Parathyroid adenoma (tissue), 2 donors: ENCODE measurements around the gene CAMKMT.

ENCODE experiments used
- H2AFZ ChIP-seq: fragments of 300-600 bp; sonication (generic); one replicate; pipeline ENCODE4 v1.7.0; 2017; ENCODE audit warnings: antibody characterized with exemption, mild to moderate bottlenecking
- H3K27ac ChIP-seq: fragments of 300-600 bp; sonication (generic); one replicate; pipeline ENCODE4 v1.7.0; 2017
- H3K27me3 ChIP-seq: fragments of 300-600 bp; sonication (generic); one replicate; pipeline ENCODE4 v1.7.0; 2017; ENCODE audit warnings: low read length; ENCODE audit not compliant: control insufficient read depth, insufficient read depth
- H3K36me3 ChIP-seq: fragments of 300-600 bp; sonication (generic); one replicate; pipeline ENCODE4 v1.7.0; 2017; ENCODE audit warnings: low read length; ENCODE audit not compliant: control insufficient read depth, insufficient read depth
- H3K4me1 ChIP-seq: fragments of 300-600 bp; sonication (generic); one replicate; pipeline ENCODE4 v1.7.0; 2017; ENCODE audit warnings: control low read depth
- H3K4me2 ChIP-seq: fragments of 300-600 bp; sonication (generic); one replicate; pipeline ENCODE4 v1.7.0; 2017; ENCODE audit warnings: low read length
- H3K4me3 ChIP-seq: fragments of 300-600 bp; sonication (generic); one replicate; pipeline ENCODE4 v1.7.0; 2017; ENCODE audit warnings: low read depth, low read length
- H3K79me2 ChIP-seq: fragments of 300-600 bp; sonication (generic); one replicate; pipeline ENCODE4 v1.7.0; 2017; ENCODE audit warnings: control low read depth
- H3K9ac ChIP-seq: fragments of 300-600 bp; sonication (generic); one replicate; pipeline ENCODE4 v1.7.0; 2017; ENCODE audit warnings: mild to moderate bottlenecking
- H3K9me3 ChIP-seq: fragments of 300-600 bp; sonication (generic); one replicate; pipeline ENCODE4 v1.7.0; 2017; ENCODE audit warnings: low read length; ENCODE audit not compliant: control insufficient read depth
- TF ChIP-seq, protein P1 (sequence below): fragments of 300-600 bp; sonication (generic); IDR thresholded peaks from one replicate; pipeline ENCODE4 v1.7.0; 2017; ENCODE audit warnings: antibody characterized with exemption, mild to moderate bottlenecking
- donor health status: primary hyperparathyroidism.

The CAMKMT gene

DNA sequence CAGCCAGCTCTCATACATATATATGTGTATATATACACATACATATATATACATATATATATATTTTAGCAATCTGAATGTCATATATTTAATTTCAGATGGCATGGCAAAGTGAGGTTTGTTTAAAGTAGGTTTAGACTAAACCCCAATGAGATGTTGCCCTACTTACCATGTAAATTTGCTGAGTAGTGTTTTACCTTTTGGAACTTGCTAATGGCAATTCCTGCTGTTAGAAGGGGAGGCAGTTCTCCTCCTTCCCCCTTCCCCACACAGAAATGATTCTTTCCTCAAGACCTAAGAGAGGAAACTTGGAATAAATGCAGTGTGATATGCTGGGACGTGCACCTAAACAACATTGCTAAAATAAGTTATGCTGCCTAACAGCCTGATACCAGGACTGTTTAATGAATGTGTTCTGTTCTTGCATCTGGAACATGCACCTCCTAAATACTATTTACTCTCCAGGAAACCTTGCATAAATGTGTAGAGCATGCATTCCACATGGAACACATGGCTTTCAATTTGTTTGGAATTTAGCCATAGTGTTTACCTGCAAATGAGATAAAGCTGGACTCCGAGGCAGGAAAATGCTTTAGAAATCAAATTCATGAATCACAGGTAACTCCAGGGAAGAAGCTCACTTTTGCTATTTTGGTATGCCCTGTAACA, 326.8 kb downstream of the CAMKMT start:
- no peak overlapping the region for H3K9ac ChIP-seq
- H3K79me2 ChIP-seq, result no peaks in the 10 kb centered on the region
- no peaks in the 10 kb centered on the region for H3K4me1 ChIP-seq
- no peaks in the 10 kb centered on the region for H3K36me3 ChIP-seq
- no peak overlapping the region for H3K4me2 ChIP-seq
- no peak overlapping the region for H3K27ac ChIP-seq
- TF ChIP-seq, protein P1, sequence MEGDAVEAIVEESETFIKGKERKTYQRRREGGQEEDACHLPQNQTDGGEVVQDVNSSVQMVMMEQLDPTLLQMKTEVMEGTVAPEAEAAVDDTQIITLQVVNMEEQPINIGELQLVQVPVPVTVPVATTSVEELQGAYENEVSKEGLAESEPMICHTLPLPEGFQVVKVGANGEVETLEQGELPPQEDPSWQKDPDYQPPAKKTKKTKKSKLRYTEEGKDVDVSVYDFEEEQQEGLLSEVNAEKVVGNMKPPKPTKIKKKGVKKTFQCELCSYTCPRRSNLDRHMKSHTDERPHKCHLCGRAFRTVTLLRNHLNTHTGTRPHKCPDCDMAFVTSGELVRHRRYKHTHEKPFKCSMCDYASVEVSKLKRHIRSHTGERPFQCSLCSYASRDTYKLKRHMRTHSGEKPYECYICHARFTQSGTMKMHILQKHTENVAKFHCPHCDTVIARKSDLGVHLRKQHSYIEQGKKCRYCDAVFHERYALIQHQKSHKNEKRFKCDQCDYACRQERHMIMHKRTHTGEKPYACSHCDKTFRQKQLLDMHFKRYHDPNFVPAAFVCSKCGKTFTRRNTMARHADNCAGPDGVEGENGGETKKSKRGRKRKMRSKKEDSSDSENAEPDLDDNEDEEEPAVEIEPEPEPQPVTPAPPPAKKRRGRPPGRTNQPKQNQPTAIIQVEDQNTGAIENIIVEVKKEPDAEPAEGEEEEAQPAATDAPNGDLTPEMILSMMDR, result no peak
- H3K4me3 ChIP-seq, result no peak overlapping the region
- no peaks in the 10 kb centered on the region for H3K27me3 ChIP-seq
- no peak overlapping the region for H2AFZ ChIP-seq
- H3K9me3 ChIP-seq, result no peaks in the 10 kb centered on the region

DNA sequence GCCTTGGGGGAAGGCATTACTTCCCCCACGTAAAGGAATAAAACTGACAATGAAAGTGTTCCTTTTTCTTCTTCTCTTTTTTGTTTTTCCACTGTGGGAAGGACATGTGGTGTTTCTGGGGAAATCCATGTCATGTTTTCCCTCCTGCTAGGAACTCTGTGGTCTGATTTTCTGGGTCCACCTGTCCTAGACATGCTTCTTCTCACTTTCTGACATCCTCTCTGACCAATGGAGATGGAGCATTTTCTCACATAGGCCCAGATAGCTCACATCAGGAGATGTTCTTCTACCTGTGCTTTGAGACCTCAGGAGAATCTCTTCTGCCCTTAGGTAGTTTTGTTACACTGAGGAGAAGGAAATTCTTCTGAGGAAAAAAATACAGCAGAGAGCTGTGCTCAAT, 327.8 kb downstream of the CAMKMT start:
- TF ChIP-seq, protein P1, result no peak
- Histone ChIP-seq H3K36me3 (no peaks in the 10 kb centered on the region), H2AFZ (no peak overlapping the region), H3K9me3 (no peaks in the 10 kb centered on the region), H3K79me2 (no peaks in the 10 kb centered on the region), H3K27me3 (no peaks in the 10 kb centered on the region), H3K9ac (no peak overlapping the region), H3K27ac (no peak overlapping the region), H3K4me3 (no peak overlapping the region), H3K4me2 (no peak overlapping the region), H3K4me1 (no peaks in the 10 kb centered on the region)

DNA sequence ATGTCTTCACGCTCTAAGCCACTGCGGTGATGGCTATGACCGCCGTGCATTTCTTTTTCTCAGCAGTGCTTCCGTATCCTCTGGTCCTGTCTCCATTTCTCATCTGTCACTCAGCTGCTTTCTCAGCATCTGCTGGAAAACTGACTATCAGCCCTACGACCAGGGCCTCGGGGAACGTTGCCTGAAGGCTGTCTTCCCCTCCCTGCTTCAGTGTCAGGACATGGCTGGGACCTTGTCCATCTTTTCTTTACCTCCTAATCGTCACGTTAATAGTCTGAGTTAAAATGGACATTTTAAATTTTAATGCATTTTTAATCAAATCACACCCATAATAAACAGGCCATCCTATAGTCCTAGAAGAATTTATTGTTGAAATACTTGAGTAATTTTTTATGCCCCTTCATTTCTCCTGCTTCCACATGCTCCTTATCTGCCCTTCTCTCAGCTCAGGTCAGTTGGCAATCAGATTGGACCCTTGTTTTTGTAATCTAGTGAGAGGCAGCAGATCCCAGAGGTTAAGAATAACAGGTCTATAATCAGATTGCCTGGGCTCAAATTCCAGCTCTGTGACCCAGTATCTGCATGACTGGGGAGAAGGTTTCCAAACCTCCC, 329.5 kb downstream of the CAMKMT start:
- H3K4me2 ChIP-seq, result no peak overlapping the region
- H3K9ac ChIP-seq, result no peak overlapping the region
- no peak overlapping the region for H3K27ac ChIP-seq
- no peaks in the 10 kb centered on the region for H3K9me3 ChIP-seq
- H3K4me1 ChIP-seq, result no peaks in the 10 kb centered on the region
- H3K36me3 ChIP-seq, result no peaks in the 10 kb centered on the region
- H3K27me3 ChIP-seq, result no peaks in the 10 kb centered on the region
- no peak overlapping the region for H3K4me3 ChIP-seq
- H3K79me2 ChIP-seq, result no peaks in the 10 kb centered on the region
- TF ChIP-seq, protein P1, result no peak
- H2AFZ ChIP-seq, result no peak overlapping the region

DNA sequence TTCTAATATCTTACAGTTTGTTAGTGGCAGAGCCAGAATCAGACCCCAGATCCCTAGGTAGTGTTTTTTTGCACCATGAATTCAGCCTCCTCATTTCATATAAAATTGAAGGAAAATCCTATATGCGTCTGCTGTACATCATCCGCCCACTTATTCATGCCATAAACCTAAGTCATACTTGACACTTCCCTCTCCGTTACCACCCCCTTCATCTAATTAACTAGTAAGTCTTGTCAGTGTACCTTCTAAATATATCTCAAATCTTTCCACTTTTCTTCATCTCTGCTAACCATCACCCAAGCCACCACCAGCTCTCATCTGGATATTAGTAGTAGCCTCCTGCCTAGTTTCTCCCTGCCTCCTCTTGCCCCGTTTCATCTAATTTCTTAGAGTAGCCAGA, 331.1 kb downstream of the CAMKMT start:
- no peak overlapping the region for H3K4me2 ChIP-seq
- no peak overlapping the region for H3K9ac ChIP-seq
- H3K27me3 ChIP-seq, result no peaks in the 10 kb centered on the region
- TF ChIP-seq, protein P1, result no peak
- no peak overlapping the region for H3K27ac ChIP-seq
- H3K4me1 ChIP-seq, result no peaks in the 10 kb centered on the region
- H3K9me3 ChIP-seq, result no peaks in the 10 kb centered on the region
- no peak overlapping the region for H3K4me3 ChIP-seq
- no peaks in the 10 kb centered on the region for H3K36me3 ChIP-seq
- H2AFZ ChIP-seq, result no peak overlapping the region
- no peaks in the 10 kb centered on the region for H3K79me2 ChIP-seq

DNA sequence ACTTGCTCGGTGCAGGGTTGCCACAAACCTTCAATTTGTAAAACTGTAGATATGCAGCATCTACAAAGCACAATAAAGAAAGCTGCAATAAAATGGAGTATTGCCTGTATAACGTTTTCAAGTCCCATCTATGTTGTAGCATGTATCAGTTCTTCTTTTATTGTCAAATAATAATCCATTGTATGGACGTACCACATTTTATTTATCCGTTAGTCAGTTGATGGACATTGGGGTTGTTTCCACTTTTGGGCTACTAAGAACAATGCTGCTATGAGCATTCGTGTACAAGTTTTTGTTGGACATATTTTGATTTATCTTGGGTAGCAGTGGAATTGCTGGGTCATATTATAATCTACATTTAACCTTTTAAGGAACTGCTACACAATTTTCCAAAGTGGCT, 339.1 kb downstream of the CAMKMT start:
- H3K4me2 ChIP-seq, result no peak overlapping the region
- H3K79me2 ChIP-seq, result no peaks in the 10 kb centered on the region
- TF ChIP-seq, protein P1, result no peak
- no peak overlapping the region for H3K9ac ChIP-seq
- no peaks in the 10 kb centered on the region for H3K36me3 ChIP-seq
- H2AFZ ChIP-seq, result no peak overlapping the region
- no peaks in the 10 kb centered on the region for H3K27me3 ChIP-seq
- no peaks in the 10 kb centered on the region for H3K9me3 ChIP-seq
- H3K27ac ChIP-seq, result no peak overlapping the region
- no peaks in the 10 kb centered on the region for H3K4me1 ChIP-seq
- H3K4me3 ChIP-seq, result no peak overlapping the region
